HepG2 (cell line): ENCODE measurements around the gene A1CF. TPM values are rescaled to one million over a fixed set of nuclear protein-coding genes. Genes with fewer than 3 reads are reported as not detected.

ENCODE experiments used
- ATAC-seq: fragments of 200-7000 bp; cut with Tn5 transposase; 3 replicates; pipeline ENCODE4 v1.9.1; 2020; ENCODE audit warnings: mild to moderate bottlenecking, moderate library complexity
- BruUV-seq: library from RNA; stranded (reverse); fragments of 400-500 nt; replicated peaks from 2 replicates; lab custom pipeline; 2021; lab: Mats Ljungman, UMichigan
- CTCF ChIA-PET: fragments of 300-600 bp; formaldehyde crosslinking; extraction: SDS; loops from one replicate; lab custom pipeline; 2021; ENCODE audit warnings: low total read pairs, inconsistent platforms, low intra/inter-chr PET ratio; lab: Yijun Ruan, JAX
- POLR2A ChIA-PET: fragments of 350-600 bp; sonication (Branson Sonifier 250); formaldehyde crosslinking; loops from one replicate; lab custom pipeline; 2020; ENCODE audit warnings: antibody characterized with exemption, inconsistent platforms; lab: Yijun Ruan, JAX
- DNase-seq: peaks from one replicate; pipeline ENCODE4 v3.0.0-alpha.2; 2015; ENCODE audit warnings: low spot score
- FAIRE-seq: peaks from 3 replicates; lab custom pipeline; 2011; peaks lifted over from hg19 to GRCh38; lab: Jason Lieb, UNC
- H2AFZ ChIP-seq: one replicate; pipeline ENCODE4 v1.6.1; 2011; ENCODE audit warnings: low read length, inconsistent platforms
- H3K27ac ChIP-seq: fragments of 300-600 bp; 3 replicates; pipeline ENCODE4 v1.8.0; 2011; ENCODE audit warnings: mixed run types, mild to moderate bottlenecking, mixed read lengths, low read length, inconsistent platforms; ENCODE audit not compliant: insufficient read depth; ENCODE audit errors: extremely low read length
- H3K27me3 ChIP-seq, 2 experiments: fragments of 200-600 bp in 1 of 2; 2 replicates in 1 of 2; 3 replicates in 1 of 2; pipeline versions ENCODE4 v1.6.0 to v1.8.0; 2011; ENCODE audit warnings: low read length in 2 of 2, mild to moderate bottlenecking in 2 of 2, moderate library complexity in 2 of 2, inconsistent platforms in 1 of 2; ENCODE audit not compliant: insufficient read depth in 2 of 2, control insufficient read depth in 1 of 2
- H3K36me3 ChIP-seq, 2 experiments: fragments of 200-600 bp in 1 of 2; replicated peaks in 1 of 2; 2 replicates in 1 of 2; 3 replicates in 1 of 2; pipeline versions ENCODE4 v1.5.1 to v1.8.0; 2011; ENCODE audit warnings: low read length in 2 of 2, inconsistent platforms in 1 of 2; ENCODE audit not compliant: insufficient read depth in 2 of 2, control insufficient read depth in 1 of 2
- H3K4me1 ChIP-seq: 2 replicates; pipeline ENCODE4 v1.5.1; 2012; ENCODE audit warnings: low read length, inconsistent platforms; ENCODE audit not compliant: insufficient read depth
- H3K4me2 ChIP-seq: 2 replicates; pipeline ENCODE4 v1.6.0; 2011; ENCODE audit warnings: low read depth, low read length, inconsistent platforms
- H3K4me3 ChIP-seq, 3 experiments: fragments of 200-600 bp in 1 of 3; sonication (generic), shearing (Covaris generic) in 1 of 3; replicated peaks in 1 of 3; 2 replicates each; pipeline ENCODE4 v1.5.1; 2011 to 2016; ENCODE audit warnings: low read length in 3 of 3, inconsistent platforms in 2 of 3, low read depth in 2 of 3, mild to moderate bottlenecking in 2 of 3, control low read depth in 1 of 3, mixed read lengths in 1 of 3; ENCODE audit not compliant: insufficient read depth in 1 of 3
- H3K79me2 ChIP-seq: one replicate; pipeline ENCODE4 v1.6.1; 2011; ENCODE audit warnings: low read length, inconsistent platforms; ENCODE audit not compliant: insufficient read depth
- H3K9ac ChIP-seq: 2 replicates; pipeline ENCODE4 v1.6.0; 2011; ENCODE audit warnings: mild to moderate bottlenecking, low read depth, low read length, inconsistent platforms; ENCODE audit not compliant: insufficient read depth
- H3K9me3 ChIP-seq: 2 replicates; pipeline ENCODE4 v1.5.1; 2012; ENCODE audit warnings: mild to moderate bottlenecking, low read length
- H4K20me1 ChIP-seq: 2 replicates; pipeline ENCODE4 v1.6.0; 2011; ENCODE audit warnings: inconsistent platforms, mild to moderate bottlenecking, low read length, moderate library complexity; ENCODE audit not compliant: insufficient read depth
- JUN ChIP-seq: sonication (generic); formaldehyde crosslinking; IDR thresholded peaks from 2 replicates; pipeline ENCODE4 v1.4.0; 2020; ENCODE audit warnings: mild to moderate bottlenecking, missing genetic modification reagents
- NONO ChIP-seq, 2 experiments: fragments of 450-650 bp in 1 of 2; sonication (generic) in 1 of 2; formaldehyde crosslinking in 1 of 2; IDR thresholded peaks in 1 of 2; conservative IDR thresholded peaks in 1 of 2; 2 replicates each; pipeline versions ENCODE4 v1.6.1 to v1.8.0; 2017 to 2022; ENCODE audit warnings: mild to moderate bottlenecking in 1 of 2, missing genetic modification reagents in 1 of 2, moderate library complexity in 1 of 2
- RARA ChIP-seq: IDR thresholded peaks from 2 replicates; pipeline ENCODE4 v1.6.1; 2016; ENCODE audit warnings: missing genetic modification reagents, missing compliant biosample characterization
- SRSF4 ChIP-seq: fragments of 200-400 bp; formaldehyde crosslinking; IDR thresholded peaks from one replicate; pipeline ENCODE4 v1.6.1; 2018; ENCODE audit warnings: mild to moderate bottlenecking, low read depth, low read length, moderate library complexity; ENCODE audit not compliant: poor library complexity, severe bottlenecking
- ZBTB21 ChIP-seq: sonication (generic); formaldehyde crosslinking; IDR thresholded peaks from 2 replicates; pipeline ENCODE4 v1.4.0; 2020; ENCODE audit warnings: missing genetic modification reagents
- ZNF142 ChIP-seq: sonication (generic); formaldehyde crosslinking; IDR thresholded peaks from 2 replicates; pipeline ENCODE4 v1.4.0; 2020; ENCODE audit warnings: missing genetic modification reagents
- ZNF207 ChIP-seq: fragments of 450-650 bp; IDR thresholded peaks from 2 replicates; pipeline ENCODE4 v1.6.1; 2016; ENCODE audit warnings: antibody characterized with exemption, borderline replicate concordance
- ZNF3 ChIP-seq: IDR thresholded peaks from 2 replicates; pipeline ENCODE4 v1.7.0; 2017; ENCODE audit warnings: inconsistent platforms
- ZNF30 ChIP-seq: sonication (generic); formaldehyde crosslinking; IDR thresholded peaks from 2 replicates; pipeline ENCODE4 v1.5.0; 2020; ENCODE audit warnings: mild to moderate bottlenecking, missing genetic modification reagents
- ZNF33B ChIP-seq: sonication (generic); formaldehyde crosslinking; IDR thresholded peaks from 2 replicates; pipeline ENCODE4 v1.5.1; 2020; ENCODE audit warnings: mild to moderate bottlenecking, missing genetic modification reagents
- ZSCAN21 ChIP-seq: sonication (generic); formaldehyde crosslinking; IDR thresholded peaks from 2 replicates; pipeline ENCODE4 v1.8.0; 2022; ENCODE audit warnings: mild to moderate bottlenecking, missing genetic modification reagents, moderate library complexity, borderline replicate concordance
- ZSCAN29 ChIP-seq: sonication (generic); formaldehyde crosslinking; conservative IDR thresholded peaks from 2 replicates; pipeline ENCODE4 v1.4.0; 2020; ENCODE audit warnings: mild to moderate bottlenecking, missing genetic modification reagents
- WGBS: methylation state at CpG from one replicate; pipeline ENCODE4 v1.1.6; 2017; ENCODE audit warnings: low lambda C conversion rate; 5-methylcytosine and 5-hydroxymethylcytosine counted together
- in situ Hi-C: cut with HindIII; loops from 2 replicates; pipeline ENCODE4 v1.10.0; 2017; ENCODE audit warnings: low pct_unique_long_range_greater_than_20kb; ENCODE audit not compliant: extremely low pct_ligation_motif_present
- intact Hi-C: fragments of 100-400 bp; cut with micrococcal nuclease; formaldehyde crosslinking; loops from one replicate; pipeline ENCODE4 v1.10.0; 2022; ENCODE audit not compliant: unreplicated experiment
- polyA plus RNA-seq, 8 experiments: library from polyadenylated mRNA; depleted of rRNA in 3 of 8; stranded (reverse) in 7 of 8; unstranded in 1 of 8; fragments of >200 nt; fragmentation: Illumina TruSeq in 4 of 8; extraction: Trizol in 4 of 8; gene quantifications; 2 replicates each; pipeline versions ENCODE4 v1.2.1 to v1.2.3, GENCODE V29; 2011 to 2016; ENCODE audit warnings: low read depth in 4 of 8, missing spikeins in 1 of 8, mixed read lengths in 1 of 8; ENCODE audit not compliant: insufficient read depth in 1 of 8
- total RNA-seq, 5 experiments: library from RNA; depleted of rRNA; stranded (reverse); fragments of >200 nt; fragmentation: Illumina TruSeq; extraction: Trizol; gene quantifications; 2 replicates each; pipeline ENCODE4 v1.2.3, GENCODE V29; 2016; ENCODE audit warnings: low read depth in 1 of 5
- TF ChIP-seq, protein P1 (sequence below), 2 experiments: fragments of 450-650 bp in 1 of 2; sonication (generic) in 1 of 2; formaldehyde crosslinking; IDR thresholded peaks; 2 replicates each; pipeline versions ENCODE4 v1.5.0 to v1.8.0; 2020 to 2022; ENCODE audit warnings: mild to moderate bottlenecking in 1 of 2, missing genetic modification reagents in 1 of 2
- TF ChIP-seq, protein P2 (sequence below): IDR thresholded peaks from 2 replicates; pipeline ENCODE4 v1.6.1; 2012; ENCODE audit warnings: inconsistent platforms

The A1CF gene
- total and polyA plus RNA-seq, 2 of the 13 experiments (the other 11 are each of a cell fraction or from before 2014, with no cell fraction given): 56.1 to 58.1 TPM

DNA sequence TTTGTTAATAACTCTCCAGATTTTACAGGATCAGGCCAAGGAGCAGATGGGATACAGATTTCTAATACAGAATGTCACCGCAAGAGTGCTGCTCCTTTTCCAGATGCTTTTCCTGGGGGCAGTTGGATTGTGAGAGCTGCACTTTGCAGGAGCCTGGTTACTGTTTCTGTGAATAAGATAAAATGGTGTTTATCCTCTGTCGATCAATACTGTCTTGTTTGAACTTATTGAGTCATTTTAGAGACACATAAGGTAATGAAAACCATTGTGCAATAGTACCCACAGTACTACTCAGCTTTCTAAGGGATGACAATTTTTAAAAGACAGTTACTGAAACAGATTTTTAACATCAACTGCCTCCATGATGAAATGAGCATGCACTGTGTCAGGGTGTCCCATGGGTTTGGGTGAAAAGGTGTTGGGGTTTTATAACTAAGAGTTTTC is 2.9 kb downstream of the A1CF start:
- DNase-seq (peak; percentile 89), FAIRE-seq (peak; percentile 34), ATAC-seq (peak; percentile 88)
- POLR2A ChIA-PET: interaction anchor here (1.0 to 1.6 kb wide), 3 partner anchors 10 to 258 kb away, joined by 4 to 5 read pairs (median 4); no protein-coding TSS in a partner anchor
- Histone ChIP-seq H3K4me1 (peaks cover 71% of the 10 kb centered on the region), H3K79me2 (peaks cover 76% of the 10 kb centered on the region), H3K9me3 (no peaks in the 10 kb centered on the region), H4K20me1 (peaks cover 3% of the 10 kb centered on the region; the same call in 1 of the 2 replicates), H3K27me3 (no peaks in the 10 kb centered on the region), H3K4me3 (peak overlapping the region; percentile 74 to 85 (median 81); a peak in 5 of 6 replicates), H2AFZ (no peak overlapping the region), H3K27ac (peak overlapping the region; percentile 95), H3K9ac (peak overlapping the region; percentile 91), H3K4me2 (peak overlapping the region; percentile 71), H3K36me3 (peaks cover 3 to 19% of the 10 kb centered on the region in 2 experiments; a peak in 2 of 5 replicates)
- 11% methylated on average over 2 of the region's 2 CpGs for WGBS
- intact Hi-C loops: loop anchor here (2.0 kb wide), 1 partner anchor 14 kb away; no protein-coding TSS in a partner anchor
- no TSS peak for BruUV-seq
- CTCF ChIA-PET: no interaction called here
- in situ Hi-C loops: no loop called here
- TF ChIP-seq ZSCAN21 (CRISPR knock-in tag): no peak
- TF ChIP-seq ZBTB21 (CRISPR knock-in tag): 0 out of 2 replicates have a peak, but pooled peaks have one; percentile 25
- peak; percentile 53; the same call in 1 of the 2 replicates for TF ChIP-seq JUN (CRISPR knock-in tag)
- TF ChIP-seq ZNF30 (CRISPR knock-in tag): no peak
- TF ChIP-seq ZSCAN29 (CRISPR knock-in tag): 0 out of 2 replicates have a peak, but pooled peaks have one; percentile 52
- TF ChIP-seq ZNF33B (CRISPR knock-in tag): no peak
- no peak for TF ChIP-seq ZNF142
- TF ChIP-seq SRSF4: no peak
- TF ChIP-seq, protein P1, sequence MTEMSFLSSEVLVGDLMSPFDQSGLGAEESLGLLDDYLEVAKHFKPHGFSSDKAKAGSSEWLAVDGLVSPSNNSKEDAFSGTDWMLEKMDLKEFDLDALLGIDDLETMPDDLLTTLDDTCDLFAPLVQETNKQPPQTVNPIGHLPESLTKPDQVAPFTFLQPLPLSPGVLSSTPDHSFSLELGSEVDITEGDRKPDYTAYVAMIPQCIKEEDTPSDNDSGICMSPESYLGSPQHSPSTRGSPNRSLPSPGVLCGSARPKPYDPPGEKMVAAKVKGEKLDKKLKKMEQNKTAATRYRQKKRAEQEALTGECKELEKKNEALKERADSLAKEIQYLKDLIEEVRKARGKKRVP (CRISPR knock-in tag; IDR thresholded peaks at IDR 0.05): peak in 1 of 2 experiments; percentile 92; a peak in 2 of 4 replicates
- no peak for TF ChIP-seq NONO (IDR thresholded peaks at IDR 0.05)
- no peak for TF ChIP-seq NONO (CRISPR knock-in tag; conservative IDR thresholded peaks at IDR 0.05)
- TF ChIP-seq, protein P2, sequence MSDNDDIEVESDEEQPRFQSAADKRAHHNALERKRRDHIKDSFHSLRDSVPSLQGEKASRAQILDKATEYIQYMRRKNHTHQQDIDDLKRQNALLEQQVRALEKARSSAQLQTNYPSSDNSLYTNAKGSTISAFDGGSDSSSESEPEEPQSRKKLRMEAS: 0 out of 2 replicates have a peak, but pooled peaks have one; percentile 19
- TF ChIP-seq ZNF3 (CRISPR knock-in tag): no peak
- TF ChIP-seq ZNF207: no peak
- peak; percentile 83 for TF ChIP-seq RARA (CRISPR knock-in tag)
